Nephron (organoid): Measurements from ENCODE around the gene MGRN1.

ENCODE experiments used
- H3K27ac Mint-ChIP-seq, 3 experiments: 2 replicates each; pipeline ENCODE4 v1.8.0; 2020; ENCODE audit warnings: mixed read lengths in 3 of 3, mild to moderate bottlenecking in 2 of 3, moderate library complexity in 1 of 3
- H3K27me3 Mint-ChIP-seq: 2 replicates; pipeline ENCODE4 v1.8.0; 2021; ENCODE audit warnings: low read depth, mild to moderate bottlenecking, moderate library complexity, mixed read lengths
- H3K36me3 Mint-ChIP-seq: 2 replicates; pipeline ENCODE4 v1.8.0; 2020; ENCODE audit warnings: low read depth, mixed read lengths
- H3K4me1 Mint-ChIP-seq: 2 replicates; pipeline ENCODE4 v1.8.0; 2020; ENCODE audit warnings: mixed read lengths
- H3K4me3 Mint-ChIP-seq, 3 experiments: 2 replicates each; pipeline ENCODE4 v1.8.0; 2020; ENCODE audit warnings: mild to moderate bottlenecking in 3 of 3, mixed read lengths in 3 of 3, moderate library complexity in 2 of 3
- H3K9me3 Mint-ChIP-seq: 2 replicates; pipeline ENCODE4 v1.8.0; 2020; ENCODE audit warnings: mixed read lengths
- CTCF ChIP-seq, 3 experiments: fragments of 200-600 bp; sonication (generic); IDR thresholded peaks; one replicate each; pipeline ENCODE4 v1.5.0; 2021; ENCODE audit warnings: antibody characterized with exemption in 3 of 3; ENCODE audit not compliant: unreplicated experiment in 3 of 3

Gene MGRN1

GRCh38 chr16:4685292-4685691, 60.7 kb downstream of the MGRN1 start:
- Mint-ChIP-seq H3K9me3 (no peaks in the 10 kb centered on the region), H3K4me1 (no peaks in the 10 kb centered on the region), H3K36me3 (peaks cover 14% of the 10 kb centered on the region), H3K27me3 (no peaks in the 10 kb centered on the region), H3K27ac (no peak overlapping the region), H3K4me3 (no peak overlapping the region)
- no peak for TF ChIP-seq CTCF (IDR thresholded peaks at IDR 0.05; ENCODE audit: unreplicated experiment in 3 of 3)

DNA sequence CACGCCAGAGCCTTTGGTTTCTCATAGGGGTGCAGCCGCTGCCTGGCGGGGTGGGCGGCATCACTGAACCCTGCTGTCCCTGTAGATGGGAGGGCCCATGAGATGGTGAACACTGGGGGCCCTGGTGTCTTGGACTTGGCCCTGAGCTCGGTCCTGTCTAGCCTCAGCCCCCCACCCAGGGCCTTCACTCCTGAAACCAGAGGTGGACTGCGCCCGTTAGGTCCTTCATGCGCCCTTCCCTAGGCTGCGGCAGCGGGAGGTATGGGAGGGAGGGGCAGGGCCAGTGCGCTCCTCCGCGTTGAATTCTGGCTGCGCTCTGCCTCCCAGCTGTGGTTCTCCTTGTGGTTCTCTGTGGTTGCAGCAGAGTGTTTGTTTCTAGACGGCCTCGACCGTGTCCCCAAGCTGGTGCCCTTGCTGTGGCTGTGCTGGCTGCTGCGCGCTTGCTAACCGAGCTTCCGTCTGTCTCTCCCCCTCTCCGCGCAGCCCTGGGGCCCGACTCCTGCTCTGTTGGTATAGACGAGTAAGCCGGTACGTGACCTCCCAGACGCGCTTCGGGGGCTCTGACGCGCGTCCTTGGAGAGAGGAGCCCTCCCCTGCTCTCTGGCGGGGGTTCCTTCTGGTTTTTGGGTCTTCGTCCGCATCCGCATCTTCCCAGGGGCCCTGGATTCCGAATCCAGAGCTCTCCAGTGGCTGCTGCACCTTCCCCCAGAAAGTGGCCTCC, 61.3 kb downstream of the MGRN1 start:
- no peak overlapping the region for H3K4me3 Mint-ChIP-seq
- H3K36me3 Mint-ChIP-seq, result peaks cover 14% of the 10 kb centered on the region
- H3K4me1 Mint-ChIP-seq, result no peaks in the 10 kb centered on the region
- TF ChIP-seq CTCF (IDR thresholded peaks at IDR 0.05; ENCODE audit: unreplicated experiment in 3 of 3), result no peak
- no peak overlapping the region for H3K27ac Mint-ChIP-seq
- no peaks in the 10 kb centered on the region for H3K9me3 Mint-ChIP-seq
- H3K27me3 Mint-ChIP-seq, result no peaks in the 10 kb centered on the region

DNA sequence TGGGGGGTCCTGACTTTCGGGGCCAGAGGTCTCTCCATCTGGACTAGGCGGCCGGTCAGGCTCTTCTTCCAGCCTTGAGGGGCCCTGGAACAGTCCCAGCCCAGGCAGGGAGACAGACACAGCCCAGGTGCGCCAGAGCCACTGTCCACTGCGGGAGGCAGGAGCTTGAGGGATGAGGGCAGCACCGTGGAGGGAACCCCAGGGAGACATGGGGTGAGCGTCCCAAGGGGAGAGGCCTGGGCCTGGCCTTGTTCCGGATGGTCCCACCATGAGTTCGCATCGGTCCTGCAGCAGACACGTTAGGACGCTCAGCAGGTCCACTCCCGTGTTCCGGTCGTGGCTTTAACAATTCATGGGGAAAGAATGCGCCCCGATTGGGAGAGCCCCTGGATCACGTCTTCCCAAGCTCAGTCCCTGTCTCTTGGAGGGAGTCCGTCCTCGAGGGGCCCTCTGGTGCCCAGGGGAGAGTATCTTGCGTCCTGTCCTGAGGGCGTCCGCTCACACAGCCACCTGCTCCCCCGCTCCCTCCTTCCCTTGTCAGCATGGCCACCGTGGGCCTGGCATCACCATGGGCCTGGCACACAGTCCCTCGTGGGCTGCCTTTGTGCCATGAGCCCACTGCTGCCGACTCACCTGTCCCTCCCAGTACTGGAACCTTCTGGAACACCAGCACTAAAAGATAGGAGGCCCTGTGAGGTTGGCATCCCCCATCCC, 62.0 kb downstream of the MGRN1 start:
- TF ChIP-seq CTCF (IDR thresholded peaks at IDR 0.05; ENCODE audit: unreplicated experiment in 3 of 3), result no peak
- Mint-ChIP-seq H3K9me3 (no peaks in the 10 kb centered on the region), H3K36me3 (peaks cover 12% of the 10 kb centered on the region), H3K27me3 (no peaks in the 10 kb centered on the region), H3K27ac (no peak overlapping the region), H3K4me3 (no peak overlapping the region), H3K4me1 (peaks cover 4% of the 10 kb centered on the region)

DNA sequence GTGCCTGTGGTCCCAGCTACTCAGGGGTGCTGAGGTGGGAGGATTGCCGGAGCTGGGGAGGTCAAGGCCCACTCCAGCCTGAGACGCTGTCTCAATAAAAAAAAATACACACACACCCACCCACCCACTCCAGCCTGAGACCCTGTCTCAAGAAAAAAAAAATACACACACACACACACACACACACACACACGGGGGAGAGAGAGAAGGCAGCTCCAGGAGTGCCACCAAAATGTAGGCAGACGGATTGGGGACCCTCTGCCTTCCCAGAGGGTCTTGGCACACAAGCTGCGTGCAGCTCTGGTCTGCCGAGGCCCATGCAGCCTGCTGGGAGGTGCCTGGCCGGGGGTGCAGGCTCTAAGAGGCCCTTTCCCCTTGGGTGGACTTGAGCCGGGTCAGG, 62.8 kb downstream of the MGRN1 start:
- Mint-ChIP-seq H3K27me3 (no peaks in the 10 kb centered on the region), H3K36me3 (peaks cover 10% of the 10 kb centered on the region), H3K27ac (no peak overlapping the region)

DNA sequence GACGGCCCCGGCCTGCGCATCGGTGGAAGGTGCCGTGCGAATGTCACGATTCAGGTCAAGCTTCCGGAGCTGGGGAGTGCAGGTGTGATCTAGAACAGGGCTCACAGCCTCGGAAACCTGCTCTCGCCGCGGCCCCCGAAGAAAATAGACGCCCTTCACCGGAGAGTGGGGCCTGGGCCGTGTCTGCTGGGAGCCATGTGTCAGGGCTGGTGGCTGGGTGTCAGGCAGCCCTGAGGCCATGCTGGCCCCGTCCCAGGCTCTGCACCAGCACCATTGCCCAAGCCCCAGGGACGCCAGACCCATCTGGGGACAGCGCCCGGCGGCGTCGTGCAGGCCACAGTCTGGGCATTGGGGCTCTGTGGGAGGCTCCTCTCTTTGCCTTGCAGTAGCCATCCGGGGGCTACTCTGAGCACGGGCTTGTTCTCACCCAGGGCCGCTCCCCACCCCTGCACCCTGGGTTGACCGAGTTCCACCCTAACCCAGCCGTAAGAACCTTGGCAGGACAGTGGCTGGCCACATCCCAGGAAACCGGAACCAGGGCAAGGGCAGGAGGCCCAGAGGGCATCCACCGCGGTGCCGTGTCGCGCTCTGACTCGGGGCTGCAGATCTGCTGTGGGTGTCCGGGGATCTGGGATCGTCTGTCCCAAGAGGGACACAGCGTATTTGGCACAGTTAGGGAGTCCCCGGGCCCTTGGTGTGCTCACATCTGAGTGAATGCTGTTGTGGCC, 63.5 kb downstream of the MGRN1 start:
- H3K27ac Mint-ChIP-seq, result no peak overlapping the region
- no peak for TF ChIP-seq CTCF (IDR thresholded peaks at IDR 0.05; ENCODE audit: unreplicated experiment in 3 of 3)
- no peak overlapping the region for H3K4me3 Mint-ChIP-seq
- peaks cover 10% of the 10 kb centered on the region for H3K36me3 Mint-ChIP-seq
- H3K9me3 Mint-ChIP-seq, result no peaks in the 10 kb centered on the region
- H3K27me3 Mint-ChIP-seq, result no peaks in the 10 kb centered on the region
- peaks cover 4% of the 10 kb centered on the region for H3K4me1 Mint-ChIP-seq

More for the DNA sequence above, 62.8 kb downstream of the MGRN1 start:
- H3K9me3 Mint-ChIP-seq, result no peaks in the 10 kb centered on the region
- no peak for TF ChIP-seq CTCF (IDR thresholded peaks at IDR 0.05; ENCODE audit: unreplicated experiment in 3 of 3)
- no peak overlapping the region for H3K4me3 Mint-ChIP-seq
- peaks cover 4% of the 10 kb centered on the region for H3K4me1 Mint-ChIP-seq
